Vagina (tissue), 2 donors: Measurements from ENCODE around the gene CMPK2.

ENCODE experiments used
- CTCF ChIP-seq, 3 experiments: fragments of 450-650 bp in 2 of 3; fragments of 200-600 bp in 1 of 3; sonication (generic) in 1 of 3; IDR thresholded peaks; one replicate each; pipeline ENCODE4 v1.5.1; 2017 to 2019; ENCODE audit warnings: antibody characterized with exemption in 3 of 3, mild to moderate bottlenecking in 2 of 3, moderate library complexity in 2 of 3
- POLR2A ChIP-seq, 2 donors: fragments of 450-650 bp; IDR thresholded peaks; one replicate each; pipeline ENCODE4 v1.6.1; 2017; ENCODE audit warnings: antibody characterized with exemption in 2 of 2, mild to moderate bottlenecking in 2 of 2, moderate library complexity in 2 of 2
- POLR2AphosphoS5 ChIP-seq, 2 donors: sonication (generic); formaldehyde crosslinking; IDR thresholded peaks; one replicate each; pipeline ENCODE4 v1.9.0; 2017; ENCODE audit warnings: antibody characterized with exemption in 2 of 2, mild to moderate bottlenecking in 2 of 2, low read depth in 1 of 2; ENCODE audit not compliant: insufficient read depth in 1 of 2

GRCh38 chr2:6864231-6864754, 1.4 kb downstream of the CMPK2 start:
- no peak for TF ChIP-seq CTCF (IDR thresholded peaks at IDR 0.05)
- no peak for TF ChIP-seq POLR2A (IDR thresholded peaks at IDR 0.05)
- no peak for TF ChIP-seq POLR2AphosphoS5 (IDR thresholded peaks at IDR 0.05; ENCODE audit: insufficient read depth in 1 of 2, low read depth in 1 of 2)
